GM18499 (cell line): ENCODE measurements around the gene HOXB6.

Experiments
- ATAC-seq: cut with Tn5 transposase; IDR thresholded peaks from one replicate; pipeline ENCODE4 v1.9.1; 2021; ENCODE audit warnings: moderate number of reproducible peaks; ENCODE audit not compliant: insufficient read depth, unreplicated experiment

HOXB6 gene

GRCh38 chr17:48624118-48624517 is 19.3 kb upstream of the HOXB6 start:
- ATAC-seq = no peak

DNA sequence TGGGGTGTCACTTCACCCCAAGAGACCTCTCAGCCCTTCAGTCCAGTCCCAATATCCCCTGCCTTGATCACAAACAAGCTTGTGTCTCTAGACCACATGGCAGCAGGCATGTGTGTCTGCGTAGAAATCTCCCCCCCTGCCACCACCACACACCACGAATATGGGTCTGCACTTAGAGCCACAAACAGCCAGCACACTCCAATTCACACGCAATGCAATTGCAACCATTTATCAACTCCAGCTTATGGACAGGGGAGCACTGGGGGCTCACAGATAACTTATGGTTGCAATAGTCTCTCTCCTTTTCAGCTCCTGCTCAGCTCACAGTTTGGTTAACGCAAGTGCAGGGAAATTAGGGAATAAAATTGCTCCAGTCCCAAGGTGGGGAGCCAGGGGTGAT is 18.8 kb upstream of the HOXB6 start:
- no peak for ATAC-seq

- no peak for ATAC-seq
Measured at GRCh38 chr17:48622857-48623256, 18.1 kb upstream of the HOXB6 start.

- no peak for ATAC-seq
Measured at GRCh38 chr17:48621410-48622392, 16.9 kb upstream of the HOXB6 start.

DNA sequence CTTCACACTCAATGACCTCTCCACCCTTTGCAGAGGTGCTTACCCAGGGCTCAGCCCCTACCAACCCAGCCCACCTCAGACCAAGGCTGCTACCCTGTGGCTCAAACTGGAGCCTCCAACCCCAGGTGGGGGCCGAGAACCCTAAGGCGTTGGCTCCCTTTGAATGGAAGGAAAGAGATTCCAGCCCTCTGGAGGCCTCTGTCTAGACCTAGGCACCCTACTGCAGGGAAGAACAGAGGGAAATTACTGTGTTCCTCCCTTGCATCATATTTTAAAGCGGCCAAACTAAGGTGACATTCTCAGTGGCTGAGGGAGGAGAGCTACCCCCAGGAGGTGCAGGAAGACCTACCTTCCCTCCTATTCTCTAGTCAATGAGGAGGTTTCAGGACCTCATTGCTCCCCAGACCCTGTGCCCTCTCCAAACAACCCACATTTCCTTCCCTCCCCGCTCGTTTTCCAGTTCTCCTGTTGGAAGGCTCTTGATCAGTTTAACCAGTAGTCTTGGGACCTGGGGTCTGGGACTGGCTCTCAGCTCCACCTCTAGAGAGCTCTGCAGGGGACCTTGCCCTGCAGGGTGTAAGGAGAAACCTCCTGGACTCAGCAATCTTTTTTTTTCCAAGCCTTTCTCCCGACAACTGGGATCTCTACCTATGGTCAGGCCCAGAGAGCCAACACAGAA is 15.8 kb upstream of the HOXB6 start:
- no peak for ATAC-seq

DNA sequence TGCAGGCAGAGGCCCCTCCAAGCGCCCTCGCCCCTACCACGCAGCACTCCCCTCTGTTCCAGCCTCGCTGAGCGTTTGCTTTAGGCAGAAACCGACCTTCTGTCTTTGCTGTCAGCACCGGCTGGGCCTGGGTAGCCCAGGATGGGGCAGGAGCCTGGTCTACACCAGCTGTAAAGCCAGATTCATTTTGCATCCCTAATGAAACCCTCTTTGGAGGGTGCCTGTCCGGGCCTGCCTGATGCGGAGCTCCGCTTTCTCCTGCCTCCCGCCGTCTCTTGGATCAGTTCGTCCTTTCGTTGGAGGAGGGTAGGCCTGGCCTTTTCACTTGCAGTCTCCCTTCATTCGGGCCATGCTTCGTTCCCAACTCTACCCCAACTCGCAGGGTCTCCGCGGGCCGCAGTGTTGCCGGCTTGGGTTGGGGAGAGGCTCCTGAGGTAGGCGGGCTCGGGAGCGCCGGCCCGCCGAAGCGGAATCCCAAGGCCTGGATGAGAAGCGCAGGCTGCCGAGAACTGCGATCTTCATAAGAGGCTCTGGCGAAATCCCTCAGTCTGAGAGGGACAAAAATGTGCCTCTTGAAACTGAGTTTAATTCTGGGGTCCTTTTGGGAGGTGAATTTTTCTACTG is 15.2 kb upstream of the HOXB6 start:
- no peak for ATAC-seq

DNA sequence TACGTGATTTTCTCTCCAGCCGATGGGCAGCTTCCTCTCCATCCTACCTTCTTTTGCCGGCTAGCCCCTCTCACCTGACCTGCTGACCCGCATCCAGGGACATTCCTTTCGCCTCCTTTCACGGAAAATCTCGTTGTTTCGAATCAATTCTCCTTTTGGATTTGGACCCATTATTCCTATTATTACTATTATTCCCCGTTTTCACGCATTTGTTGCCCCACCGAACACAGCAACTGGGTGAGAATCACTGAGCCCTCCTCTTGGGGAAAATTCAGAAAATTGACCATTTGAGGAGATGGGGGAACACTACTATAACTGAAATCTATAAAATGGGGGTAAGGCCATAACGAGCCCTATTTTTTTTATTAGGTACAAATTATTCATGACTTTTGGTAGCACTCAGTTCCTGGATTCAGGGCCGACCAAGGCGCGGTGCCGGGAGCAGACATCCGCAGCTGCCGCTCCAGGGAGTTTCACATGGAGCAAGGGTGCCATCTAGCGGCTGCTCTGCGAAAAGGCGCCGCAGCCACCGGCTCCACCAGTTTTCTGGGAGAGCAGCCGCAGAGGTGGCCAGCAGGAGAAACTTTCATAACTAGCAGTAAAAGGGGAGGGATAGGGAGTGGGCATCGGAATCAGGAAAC is 13.6 kb upstream of the HOXB6 start:
- ATAC-seq = no peak

DNA sequence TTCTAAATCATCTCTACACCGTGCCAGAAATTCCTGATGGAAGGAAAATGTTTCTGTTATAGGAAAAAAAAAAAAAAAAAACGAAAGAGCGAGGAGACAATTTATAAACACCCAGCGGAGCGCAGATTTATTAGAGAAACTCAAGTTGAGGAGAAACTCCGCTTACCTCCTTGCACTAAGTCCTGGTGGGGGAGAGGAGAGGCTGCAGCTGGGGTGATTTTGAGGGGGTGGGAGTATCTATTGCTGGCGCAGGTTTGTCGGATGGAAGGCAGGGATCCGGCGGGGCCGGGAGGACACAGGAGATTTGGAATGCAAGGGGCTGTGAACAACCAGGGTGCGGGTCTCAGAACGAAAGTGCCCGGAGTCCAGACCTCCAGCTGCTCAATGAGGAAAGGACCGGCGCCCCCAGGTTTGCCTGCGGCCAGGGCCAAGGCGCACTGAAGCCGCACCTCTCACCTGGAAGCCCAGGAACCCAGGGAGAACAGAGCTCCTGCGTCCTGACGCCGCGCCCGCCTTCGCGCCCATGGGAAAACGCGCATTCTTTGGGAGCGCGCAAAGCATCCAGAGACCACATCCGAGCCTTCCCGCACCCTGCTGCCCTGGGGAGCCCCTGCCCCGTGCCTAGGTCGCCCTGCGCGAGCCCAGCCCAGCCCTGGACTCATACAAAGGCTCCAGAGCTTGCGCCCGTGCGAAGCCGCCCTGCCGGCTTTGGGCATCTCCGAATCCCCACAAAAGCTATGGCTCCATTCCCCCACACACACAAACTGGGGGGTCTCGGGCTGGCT is 12.9 kb upstream of the HOXB6 start:
- no peak for ATAC-seq

DNA sequence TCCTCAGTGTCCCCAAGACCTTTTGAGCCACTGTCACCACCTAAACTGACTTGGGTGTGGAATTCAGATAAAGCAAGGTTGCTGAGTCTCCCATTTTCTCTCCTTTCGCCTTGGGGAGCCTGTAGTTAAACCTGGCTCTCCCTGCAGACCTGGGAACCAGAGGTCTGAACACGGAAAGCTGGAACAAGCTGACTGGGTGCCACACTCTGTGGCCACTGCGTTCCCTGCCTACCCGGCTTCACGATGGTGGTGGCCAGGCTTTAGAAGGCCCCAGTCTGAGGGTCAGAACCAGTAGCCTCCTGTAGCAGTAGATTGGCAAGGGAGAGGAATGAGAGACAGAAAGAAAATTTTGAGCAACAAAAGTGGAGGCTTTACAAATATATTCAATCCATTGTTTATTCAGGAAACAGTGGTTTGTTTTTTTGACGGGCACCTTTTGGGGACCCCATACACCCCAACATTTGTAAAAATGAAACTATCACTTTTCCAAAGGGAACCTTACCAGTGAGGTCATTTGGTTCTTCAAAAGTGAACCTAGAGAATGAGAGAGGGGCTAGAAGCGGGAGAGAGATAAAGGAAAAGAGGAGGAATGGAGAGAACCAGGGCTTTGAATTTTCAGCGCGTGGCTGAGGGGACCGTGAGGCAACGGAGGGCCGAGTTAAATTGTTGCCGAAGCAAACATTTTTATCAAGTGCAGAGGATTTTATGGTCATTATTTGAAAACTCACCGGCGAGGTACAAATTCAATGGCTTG is 12.1 kb upstream of the HOXB6 start:
- no peak for ATAC-seq

DNA sequence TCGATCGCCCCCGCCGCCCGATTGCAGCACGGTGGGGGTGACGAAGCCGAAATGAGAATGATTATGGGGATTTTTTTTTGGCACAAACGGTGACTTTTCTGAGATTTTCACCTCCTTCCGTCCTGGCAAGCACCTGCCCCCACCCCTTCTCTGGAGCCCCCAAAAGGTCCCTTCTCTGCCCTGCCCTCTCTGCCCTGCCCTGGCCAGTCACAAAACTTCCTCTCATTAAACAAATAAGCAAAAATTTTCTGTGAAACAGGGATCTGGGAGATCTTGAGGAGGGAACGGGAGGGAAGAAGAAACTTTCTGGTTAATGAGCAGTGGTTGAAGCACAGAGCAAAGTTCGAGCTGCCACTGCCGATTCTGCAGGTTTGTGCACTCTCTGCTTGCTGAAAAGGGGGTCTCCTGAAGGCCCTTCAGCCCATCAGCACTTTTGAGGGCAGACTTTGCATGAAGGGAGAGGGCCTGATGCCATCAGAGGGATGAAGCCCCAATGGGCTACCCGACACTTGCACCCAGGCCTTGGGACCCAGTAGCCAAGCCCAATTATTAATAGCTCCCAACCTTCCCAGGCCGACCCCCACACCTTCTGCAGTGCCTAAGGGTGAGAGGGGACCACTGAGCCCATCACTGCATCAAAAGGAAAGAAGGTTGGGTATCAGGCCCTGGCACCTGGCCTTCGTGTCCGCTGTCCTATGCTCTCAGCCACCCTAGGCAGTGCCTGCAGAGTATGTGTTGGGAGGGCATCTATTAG is 11.4 kb upstream of the HOXB6 start:
- ATAC-seq = no peak

GRCh38 chr17:48615047-48615962 is 10.5 kb upstream of the HOXB6 start, which contains the start of gene HOXB8:
HOXB8 (minus strand) TSS chr17:48615292; CDS start chr17:48614704, 588 bp downstream.
- ATAC-seq = no peak

GRCh38 chr17:48613862-48614694 is 9.3 kb upstream of the HOXB6 start:
- ATAC-seq = no peak

DNA sequence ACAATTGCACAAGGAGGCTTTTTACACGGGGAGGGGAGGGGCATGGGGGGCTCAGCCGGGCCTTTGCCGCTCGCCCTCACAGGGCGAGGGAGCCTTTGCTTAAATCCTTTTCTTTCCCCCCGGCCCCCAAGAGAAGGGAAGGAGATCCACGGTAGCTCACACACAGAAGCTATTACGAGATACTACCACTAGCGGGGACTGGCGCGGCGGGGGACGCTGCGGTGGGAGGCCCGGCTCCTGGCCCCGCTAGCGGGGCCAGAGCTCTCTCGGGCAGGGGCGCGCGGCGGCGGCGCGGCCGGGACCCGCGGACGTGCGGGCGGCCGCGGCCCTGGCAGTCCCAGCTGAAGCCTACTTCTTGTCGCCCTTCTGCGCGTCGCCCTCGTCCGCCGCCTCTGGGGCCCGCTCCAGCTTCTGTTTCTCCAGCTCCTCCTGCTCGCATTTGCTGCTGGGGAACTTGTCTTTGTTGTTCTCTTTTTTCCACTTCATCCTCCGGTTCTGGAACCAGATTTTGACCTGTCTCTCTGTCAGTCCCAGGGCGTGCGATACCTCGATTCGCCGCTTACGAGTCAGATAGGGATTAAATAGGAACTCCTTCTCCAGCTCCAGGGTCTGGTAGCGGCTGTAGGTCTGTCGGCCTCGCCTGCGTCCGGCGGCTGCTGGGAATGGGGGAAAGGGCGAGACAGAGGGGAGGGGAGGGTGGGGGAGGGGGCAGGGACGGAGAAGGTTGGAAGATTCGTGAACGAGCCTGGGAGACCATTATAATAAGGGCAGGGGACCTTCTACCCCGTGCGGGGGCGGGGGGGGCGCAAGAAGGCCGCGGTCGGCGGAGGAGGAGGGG is 8.3 kb upstream of the HOXB6 start:
- no peak for ATAC-seq

- ATAC-seq = no peak
Measured at GRCh38 chr17:48612456-48612853, 7.7 kb upstream of the HOXB6 start.

DNA sequence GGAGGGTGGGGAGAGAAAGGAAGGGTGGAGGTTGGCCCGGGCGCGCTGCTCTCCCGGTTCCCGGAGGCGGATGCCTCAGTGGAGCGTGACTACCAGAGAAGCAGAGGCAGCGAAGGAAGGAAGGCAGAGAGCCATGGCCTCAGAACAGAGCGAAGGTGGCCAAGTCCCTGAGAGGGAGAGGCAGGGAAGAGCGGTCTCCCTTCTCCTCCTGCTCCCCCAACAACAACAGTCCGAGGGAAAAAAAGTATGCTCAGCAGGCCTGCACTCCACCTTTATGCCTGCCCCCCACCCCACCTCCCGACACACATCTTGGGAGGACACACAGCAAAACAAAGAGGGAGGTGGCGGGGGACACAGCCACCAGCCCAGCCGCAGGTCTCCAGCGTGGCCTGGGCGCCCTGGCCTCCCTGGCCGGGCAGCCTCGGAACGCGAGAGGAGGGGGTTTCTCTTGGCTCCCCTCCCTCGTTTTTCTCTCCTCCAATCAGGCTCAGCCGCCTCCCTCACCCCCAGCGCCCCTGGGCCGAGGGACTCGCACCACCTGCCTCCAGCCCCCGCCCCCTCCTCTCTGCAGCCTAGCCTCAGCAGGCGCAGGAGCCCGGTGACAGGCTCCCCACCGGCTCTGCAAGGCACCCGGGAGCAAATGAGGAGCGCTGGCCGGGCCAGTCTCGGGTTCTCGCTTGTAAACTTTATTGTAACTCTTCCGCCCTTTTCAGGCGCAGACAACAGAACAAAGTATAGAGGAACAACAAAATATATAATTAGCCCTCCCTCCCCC is 7.1 kb upstream of the HOXB6 start:
- ATAC-seq = no peak
